Loucy (cell line): ENCODE data around the gene SERINC3.

Source experiments
- EZH2phosphoT487 ChIP-seq: fragments of 200-600 bp; IDR thresholded peaks from 2 replicates; pipeline ENCODE4 v1.6.1; 2018; ENCODE audit warnings: antibody characterized with exemption, mild to moderate bottlenecking, moderate library complexity, borderline replicate concordance
- TF ChIP-seq, protein P1 (sequence below): fragments of 200-600 bp; sonication (generic); conservative IDR thresholded peaks from 2 replicates; pipeline ENCODE4 v1.5.1; 2014; ENCODE audit warnings: mild to moderate bottlenecking, antibody characterized with exemption, low read length

DNA sequence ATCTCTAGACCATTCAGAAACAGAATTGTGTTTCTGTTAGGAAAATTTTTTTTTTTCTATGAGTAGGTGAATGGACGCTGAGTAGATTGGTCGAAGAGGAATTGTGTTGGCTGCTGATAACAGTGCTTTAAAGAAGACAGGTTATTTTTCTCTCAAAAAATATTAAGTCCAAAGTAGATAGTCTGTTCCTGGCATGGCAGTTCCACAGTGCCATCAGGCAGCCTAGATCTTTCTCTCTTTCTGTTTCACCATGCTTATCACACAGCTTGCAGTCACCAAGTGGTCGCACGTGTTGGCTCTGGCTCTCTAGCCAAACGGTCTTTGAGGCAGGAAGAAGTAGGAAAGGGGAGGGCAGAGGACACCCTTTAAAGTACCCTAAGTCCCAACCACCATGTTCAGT is 22.4 kb upstream of the SERINC3 start:
- TF ChIP-seq, protein P1, sequence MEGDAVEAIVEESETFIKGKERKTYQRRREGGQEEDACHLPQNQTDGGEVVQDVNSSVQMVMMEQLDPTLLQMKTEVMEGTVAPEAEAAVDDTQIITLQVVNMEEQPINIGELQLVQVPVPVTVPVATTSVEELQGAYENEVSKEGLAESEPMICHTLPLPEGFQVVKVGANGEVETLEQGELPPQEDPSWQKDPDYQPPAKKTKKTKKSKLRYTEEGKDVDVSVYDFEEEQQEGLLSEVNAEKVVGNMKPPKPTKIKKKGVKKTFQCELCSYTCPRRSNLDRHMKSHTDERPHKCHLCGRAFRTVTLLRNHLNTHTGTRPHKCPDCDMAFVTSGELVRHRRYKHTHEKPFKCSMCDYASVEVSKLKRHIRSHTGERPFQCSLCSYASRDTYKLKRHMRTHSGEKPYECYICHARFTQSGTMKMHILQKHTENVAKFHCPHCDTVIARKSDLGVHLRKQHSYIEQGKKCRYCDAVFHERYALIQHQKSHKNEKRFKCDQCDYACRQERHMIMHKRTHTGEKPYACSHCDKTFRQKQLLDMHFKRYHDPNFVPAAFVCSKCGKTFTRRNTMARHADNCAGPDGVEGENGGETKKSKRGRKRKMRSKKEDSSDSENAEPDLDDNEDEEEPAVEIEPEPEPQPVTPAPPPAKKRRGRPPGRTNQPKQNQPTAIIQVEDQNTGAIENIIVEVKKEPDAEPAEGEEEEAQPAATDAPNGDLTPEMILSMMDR = no peak
- TF ChIP-seq EZH2phosphoT487 = no peak
